Lower leg skin (tissue), 3 donors: Measurements from ENCODE around the gene DNMT3A.

Source experiments
- POLR2A ChIP-seq, 2 donors: fragments of 450-650 bp; IDR thresholded peaks; one replicate each; pipeline ENCODE4 v1.6.1; 2016 to 2017; ENCODE audit warnings: antibody characterized with exemption in 2 of 2, mild to moderate bottlenecking in 1 of 2, moderate library complexity in 1 of 2
- TF ChIP-seq, protein P1 (sequence below), 3 donors: fragments of 450-650 bp; IDR thresholded peaks; one replicate each; pipeline ENCODE4 v1.5.1; 2016; ENCODE audit warnings: antibody characterized with exemption in 3 of 3, mild to moderate bottlenecking in 3 of 3, moderate library complexity in 2 of 3

DNA sequence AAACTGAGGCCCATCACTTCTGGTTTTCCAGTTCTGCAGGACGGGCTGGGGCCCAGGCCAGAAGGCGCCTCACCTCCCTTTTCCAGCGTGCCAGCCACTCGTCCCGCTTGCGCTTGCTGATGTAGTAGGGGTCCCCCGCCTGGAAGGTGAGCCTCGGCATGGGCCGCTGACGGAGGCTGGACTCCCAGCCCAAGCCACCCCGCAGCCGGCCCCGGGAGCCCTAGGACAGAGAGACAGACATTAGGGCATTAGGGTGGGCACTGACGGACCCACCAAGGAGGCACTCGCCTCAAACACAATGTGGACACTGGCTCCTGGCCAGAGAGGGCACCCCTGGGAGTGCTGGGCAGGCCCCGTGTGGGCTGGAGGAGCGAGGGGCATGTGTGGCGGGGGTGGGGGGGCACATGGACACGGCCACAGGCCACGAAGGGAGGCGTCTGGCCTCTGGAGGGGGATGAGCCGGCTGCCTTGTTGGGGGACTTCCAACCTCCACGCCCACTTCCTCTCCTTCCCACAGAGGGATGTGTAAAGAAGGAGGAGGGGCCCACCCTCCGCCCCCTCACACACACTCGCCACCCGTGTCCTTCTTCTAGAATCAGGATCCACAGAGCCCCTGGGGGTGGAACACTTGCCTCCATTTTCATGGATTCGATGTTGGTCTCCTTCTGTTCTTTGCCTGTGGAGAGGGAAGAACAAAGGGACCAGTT, 66.7 kb downstream of the DNMT3A start:
- TF ChIP-seq, protein P1, sequence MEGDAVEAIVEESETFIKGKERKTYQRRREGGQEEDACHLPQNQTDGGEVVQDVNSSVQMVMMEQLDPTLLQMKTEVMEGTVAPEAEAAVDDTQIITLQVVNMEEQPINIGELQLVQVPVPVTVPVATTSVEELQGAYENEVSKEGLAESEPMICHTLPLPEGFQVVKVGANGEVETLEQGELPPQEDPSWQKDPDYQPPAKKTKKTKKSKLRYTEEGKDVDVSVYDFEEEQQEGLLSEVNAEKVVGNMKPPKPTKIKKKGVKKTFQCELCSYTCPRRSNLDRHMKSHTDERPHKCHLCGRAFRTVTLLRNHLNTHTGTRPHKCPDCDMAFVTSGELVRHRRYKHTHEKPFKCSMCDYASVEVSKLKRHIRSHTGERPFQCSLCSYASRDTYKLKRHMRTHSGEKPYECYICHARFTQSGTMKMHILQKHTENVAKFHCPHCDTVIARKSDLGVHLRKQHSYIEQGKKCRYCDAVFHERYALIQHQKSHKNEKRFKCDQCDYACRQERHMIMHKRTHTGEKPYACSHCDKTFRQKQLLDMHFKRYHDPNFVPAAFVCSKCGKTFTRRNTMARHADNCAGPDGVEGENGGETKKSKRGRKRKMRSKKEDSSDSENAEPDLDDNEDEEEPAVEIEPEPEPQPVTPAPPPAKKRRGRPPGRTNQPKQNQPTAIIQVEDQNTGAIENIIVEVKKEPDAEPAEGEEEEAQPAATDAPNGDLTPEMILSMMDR (IDR thresholded peaks at IDR 0.05) = no peak
- TF ChIP-seq POLR2A (IDR thresholded peaks at IDR 0.05) = no peak
